ENCODE measurements around the gene KCTD3.

Gene KCTD3

DNA sequence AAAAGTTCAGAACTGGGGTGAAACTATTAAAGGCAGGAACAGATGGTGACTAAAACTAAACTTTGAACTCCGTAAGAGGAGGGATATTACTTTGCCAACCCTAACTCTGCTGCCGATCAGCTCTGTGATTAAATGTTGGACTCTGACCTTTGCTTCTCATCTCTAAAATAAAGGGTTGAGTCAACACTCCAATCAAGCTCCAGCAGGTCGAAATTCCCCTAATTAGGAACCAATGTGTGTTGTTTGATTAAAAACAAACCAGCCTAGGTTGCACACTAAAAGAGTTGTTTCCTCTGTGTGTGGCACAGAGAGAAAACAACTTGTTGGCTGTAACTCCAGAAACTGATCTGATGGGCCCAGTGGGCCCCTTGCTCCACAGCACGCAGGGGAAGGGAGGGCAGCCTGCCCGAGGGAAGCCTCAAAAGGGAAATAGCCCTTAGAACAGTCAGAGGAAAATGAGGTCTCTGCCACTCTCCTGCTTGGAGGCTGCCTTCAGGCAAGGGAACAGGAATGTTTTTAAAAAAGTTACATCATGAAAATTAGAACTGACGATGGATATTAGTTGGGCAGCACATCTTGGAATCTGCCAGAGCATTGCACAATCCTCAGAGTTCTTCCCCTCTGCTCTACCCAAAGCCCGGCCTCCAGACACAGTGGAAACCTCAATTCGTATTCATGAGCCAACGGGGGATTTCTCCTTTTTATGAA lies 69.3 kb downstream of the KCTD3 start:
- Histone ChIP-seq H4K91ac (ENCODE audit: low read length) (no peak overlapping the region), H3K9ac (ENCODE audit: low read length) (peak overlapping the region; percentile 85), H3K4me1 (ENCODE audit: control insufficient read depth, insufficient read depth, low read depth, low read length) (peaks cover 4% of the 10 kb centered on the region), H3K36me3 (ENCODE audit: control insufficient read depth in 1 of 2, insufficient read depth in 2 of 2, low read depth in 1 of 2, low read length in 2 of 2) (no peaks in the 10 kb centered on the region), H4K8ac (ENCODE audit: low read length) (no peak overlapping the region), H2BK5ac (ENCODE audit: low read depth, low read length, poor library complexity, severe bottlenecking) (no peak overlapping the region), H2BK15ac (ENCODE audit: low read depth, poor library complexity, severe bottlenecking) (no peak overlapping the region), H3K23ac (ENCODE audit: low read length in 2 of 2) (no peak overlapping the region), H3K79me1 (replicated peaks; ENCODE audit: low read length, poor library complexity, severe bottlenecking) (no peaks in the 10 kb centered on the region), H2BK120ac (ENCODE audit: low read depth, low read length) (no peak overlapping the region), H3K4me2 (ENCODE audit: low read length, poor library complexity, severe bottlenecking) (no peak overlapping the region), H3K18ac (ENCODE audit: low read depth in 1 of 2, low read length in 2 of 2) (no peak overlapping the region), H3K27ac (ENCODE audit: low read length, poor library complexity, severe bottlenecking) (no peak overlapping the region), H3K9me3 (ENCODE audit: control insufficient read depth, low read length) (no peaks in the 10 kb centered on the region), H2BK12ac (ENCODE audit: low read length in 2 of 2) (no peak overlapping the region), H3K4ac (ENCODE audit: low read depth in 1 of 2, low read length in 2 of 2) (no peak overlapping the region), H2AK5ac (ENCODE audit: low read length, severe bottlenecking) (no peak overlapping the region), H3K4me3 (ENCODE audit: insufficient read depth in 1 of 2, low read depth in 1 of 2, low read length in 2 of 2) (peak overlapping the region in 1 of 2 experiments; percentile 70), H3K27me3 (ENCODE audit: control insufficient read depth in 1 of 2, insufficient read depth in 1 of 2, low read length in 2 of 2) (no peaks in the 10 kb centered on the region), H3K14ac (ENCODE audit: low read length in 2 of 2) (no peak overlapping the region), H2AFZ (ENCODE audit: low read depth, low read length) (no peak overlapping the region)
- DNase-seq, result no peak
- WGBS, result 87% methylated on average over 8 of the region's 9 CpGs

DNA sequence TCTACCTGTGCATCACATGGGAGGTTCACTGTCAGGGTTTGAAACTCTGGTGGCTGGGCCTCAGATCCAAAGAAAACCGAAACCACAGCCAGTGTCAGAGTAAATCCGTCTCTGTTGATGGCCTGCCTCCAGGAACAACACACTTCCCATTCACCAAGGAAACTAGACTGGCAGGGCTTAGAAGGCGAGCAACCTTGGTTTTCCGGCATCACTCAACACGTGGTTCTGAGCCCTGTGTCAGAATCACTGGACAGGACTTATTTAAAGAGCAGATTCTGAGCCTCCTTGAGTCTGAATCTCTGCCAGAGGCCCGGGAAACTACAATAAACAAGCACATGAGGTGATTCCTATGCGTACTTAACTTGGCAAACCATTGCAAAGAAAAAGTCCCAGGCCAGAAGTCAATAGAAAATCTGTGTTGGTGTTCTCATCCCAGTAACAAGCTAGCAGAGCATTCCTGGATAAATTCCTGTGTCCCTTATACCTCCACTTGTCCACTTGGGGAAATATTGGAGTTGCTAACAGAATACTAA lies 70.0 kb downstream of the KCTD3 start:
- no peaks in the 10 kb centered on the region for H3K79me1 ChIP-seq (replicated peaks; ENCODE audit: low read length, poor library complexity, severe bottlenecking)
- H3K4me3 ChIP-seq (ENCODE audit: insufficient read depth in 1 of 2, low read depth in 1 of 2, low read length in 2 of 2), result peak overlapping the region in 1 of 2 experiments; percentile 70
- 90% methylated on average over 7 of the region's 7 CpGs for WGBS

DNA sequence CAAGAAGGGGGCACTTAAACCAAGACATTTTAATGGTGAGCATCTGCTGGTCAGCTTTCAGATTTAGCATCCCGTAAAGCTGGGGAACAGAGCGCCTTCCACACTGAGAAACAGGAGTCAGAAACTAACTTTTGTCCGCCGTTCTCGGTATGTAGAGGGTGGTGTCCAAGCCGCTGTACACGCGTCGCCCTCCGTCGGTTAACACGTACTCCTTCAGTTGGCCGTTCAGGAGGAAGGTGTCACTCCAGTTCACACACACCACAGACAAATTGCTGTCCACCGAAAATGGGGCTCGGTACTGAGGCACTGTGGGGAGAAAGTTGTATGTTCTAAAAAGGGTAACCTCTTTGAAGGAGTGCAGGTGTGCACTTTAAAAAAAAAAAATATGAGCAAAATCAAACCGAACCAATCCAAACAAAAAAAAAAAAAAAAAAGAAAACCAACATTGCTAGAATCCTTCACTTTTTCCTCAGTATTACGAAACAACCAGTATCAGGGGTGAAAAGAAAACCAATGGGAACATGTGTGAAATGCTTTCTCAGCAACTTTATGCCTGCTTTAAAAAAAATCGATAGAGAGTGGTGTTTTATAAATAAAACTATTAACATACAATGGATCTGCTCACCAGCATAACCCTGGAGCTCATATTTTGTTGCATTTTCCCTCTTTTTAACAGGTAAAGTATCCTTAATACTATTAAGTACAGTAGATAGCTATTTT lies 73.5 kb downstream of the KCTD3 start:
- 98% methylated on average over 12 of the region's 18 CpGs for WGBS
- no peak overlapping the region for H3K27ac ChIP-seq (ENCODE audit: low read length, poor library complexity, severe bottlenecking)
- no peak overlapping the region for H3K4ac ChIP-seq (ENCODE audit: low read depth in 1 of 2, low read length in 2 of 2)
- H3K27me3 ChIP-seq (ENCODE audit: control insufficient read depth in 1 of 2, insufficient read depth in 1 of 2, low read length in 2 of 2), result no peaks in the 10 kb centered on the region
- H4K8ac ChIP-seq (ENCODE audit: low read length), result no peak overlapping the region
- no peaks in the 10 kb centered on the region for H3K36me3 ChIP-seq (ENCODE audit: control insufficient read depth in 1 of 2, insufficient read depth in 2 of 2, low read depth in 1 of 2, low read length in 2 of 2)
- H2AFZ ChIP-seq (ENCODE audit: low read depth, low read length), result no peak overlapping the region
- H3K4me2 ChIP-seq (ENCODE audit: low read length, poor library complexity, severe bottlenecking), result no peak overlapping the region
- no peak overlapping the region for H3K23ac ChIP-seq (ENCODE audit: low read length in 2 of 2)
- H3K14ac ChIP-seq (ENCODE audit: low read length in 2 of 2), result no peak overlapping the region
- no peaks in the 10 kb centered on the region for H3K4me1 ChIP-seq (ENCODE audit: control insufficient read depth, insufficient read depth, low read depth, low read length)
- no peak overlapping the region for H2BK120ac ChIP-seq (ENCODE audit: low read depth, low read length)
- H3K9me3 ChIP-seq (ENCODE audit: control insufficient read depth, low read length), result no peaks in the 10 kb centered on the region
- no peak overlapping the region for H2BK12ac ChIP-seq (ENCODE audit: low read length in 2 of 2)
- no peak overlapping the region for H2BK5ac ChIP-seq (ENCODE audit: low read depth, low read length, poor library complexity, severe bottlenecking)
- H2BK15ac ChIP-seq (ENCODE audit: low read depth, poor library complexity, severe bottlenecking), result no peak overlapping the region
- no peak overlapping the region for H4K91ac ChIP-seq (ENCODE audit: low read length)
- no peak overlapping the region for H3K18ac ChIP-seq (ENCODE audit: low read depth in 1 of 2, low read length in 2 of 2)
- no peak overlapping the region for H3K4me3 ChIP-seq (ENCODE audit: insufficient read depth in 1 of 2, low read depth in 1 of 2, low read length in 2 of 2)
- no peak for DNase-seq
- H3K9ac ChIP-seq (ENCODE audit: low read length), result no peak overlapping the region
- no peak overlapping the region for H2AK5ac ChIP-seq (ENCODE audit: low read length, severe bottlenecking)
- no peaks in the 10 kb centered on the region for H3K79me1 ChIP-seq (replicated peaks; ENCODE audit: low read length, poor library complexity, severe bottlenecking)

More for the DNA sequence above, 70.0 kb downstream of the KCTD3 start:
- Histone ChIP-seq H3K36me3 (ENCODE audit: control insufficient read depth in 1 of 2, insufficient read depth in 2 of 2, low read depth in 1 of 2, low read length in 2 of 2) (no peaks in the 10 kb centered on the region), H3K27ac (ENCODE audit: low read length, poor library complexity, severe bottlenecking) (no peak overlapping the region), H2AFZ (ENCODE audit: low read depth, low read length) (no peak overlapping the region), H3K23ac (ENCODE audit: low read length in 2 of 2) (no peak overlapping the region), H4K8ac (ENCODE audit: low read length) (no peak overlapping the region), H2BK5ac (ENCODE audit: low read depth, low read length, poor library complexity, severe bottlenecking) (no peak overlapping the region), H3K4ac (ENCODE audit: low read depth in 1 of 2, low read length in 2 of 2) (no peak overlapping the region), H3K18ac (ENCODE audit: low read depth in 1 of 2, low read length in 2 of 2) (no peak overlapping the region), H3K4me1 (ENCODE audit: control insufficient read depth, insufficient read depth, low read depth, low read length) (no peaks in the 10 kb centered on the region), H3K4me2 (ENCODE audit: low read length, poor library complexity, severe bottlenecking) (no peak overlapping the region), H4K91ac (ENCODE audit: low read length) (no peak overlapping the region), H3K9me3 (ENCODE audit: control insufficient read depth, low read length) (no peaks in the 10 kb centered on the region), H3K14ac (ENCODE audit: low read length in 2 of 2) (no peak overlapping the region), H2BK120ac (ENCODE audit: low read depth, low read length) (no peak overlapping the region), H2AK5ac (ENCODE audit: low read length, severe bottlenecking) (no peak overlapping the region), H2BK12ac (ENCODE audit: low read length in 2 of 2) (no peak overlapping the region), H2BK15ac (ENCODE audit: low read depth, poor library complexity, severe bottlenecking) (no peak overlapping the region), H3K9ac (ENCODE audit: low read length) (peak overlapping the region; percentile 85), H3K27me3 (ENCODE audit: control insufficient read depth in 1 of 2, insufficient read depth in 1 of 2, low read length in 2 of 2) (no peaks in the 10 kb centered on the region)
- peak; percentile 1 for DNase-seq

DNA sequence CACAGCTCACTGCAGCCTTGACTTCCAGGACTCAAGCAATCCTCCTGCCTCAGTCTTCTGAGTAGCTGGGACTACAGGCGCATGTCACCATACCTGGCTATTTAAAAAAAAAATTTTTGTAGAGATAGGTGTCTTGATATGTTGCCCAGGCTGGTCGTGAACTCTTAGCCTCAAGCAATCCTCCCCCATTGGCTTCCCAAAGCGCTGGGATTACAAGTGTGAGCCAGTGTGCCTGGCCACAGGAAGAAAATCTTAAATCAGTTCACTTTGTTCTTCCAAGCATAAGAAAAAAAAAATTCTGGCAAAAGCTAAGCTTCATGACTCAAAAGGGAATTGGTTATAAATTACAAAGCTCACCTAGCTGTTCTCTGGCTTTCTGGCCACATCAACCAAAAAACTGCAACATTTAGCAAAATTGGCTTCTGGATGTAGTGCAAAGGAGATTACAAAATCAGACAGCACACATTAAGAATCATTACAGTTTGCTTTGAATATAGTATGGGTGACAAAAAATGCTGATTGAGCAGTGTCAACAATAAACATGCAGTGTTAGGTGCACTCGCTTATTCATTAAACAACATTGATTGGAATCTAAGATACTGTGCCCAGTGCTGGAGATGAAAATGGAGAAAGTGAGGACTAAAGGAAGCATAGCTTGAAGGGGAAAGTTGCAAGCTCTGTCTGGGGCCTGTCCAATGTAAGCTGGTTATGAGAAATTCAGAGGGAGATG lies 76.7 kb downstream of the KCTD3 start:
- Histone ChIP-seq H2BK12ac (ENCODE audit: low read length in 2 of 2) (no peak overlapping the region), H3K27me3 (ENCODE audit: control insufficient read depth in 1 of 2, insufficient read depth in 1 of 2, low read length in 2 of 2) (no peaks in the 10 kb centered on the region), H3K14ac (ENCODE audit: low read length in 2 of 2) (no peak overlapping the region), H2AK5ac (ENCODE audit: low read length, severe bottlenecking) (no peak overlapping the region), H3K79me1 (replicated peaks; ENCODE audit: low read length, poor library complexity, severe bottlenecking) (no peaks in the 10 kb centered on the region), H2BK15ac (ENCODE audit: low read depth, poor library complexity, severe bottlenecking) (no peak overlapping the region), H3K9ac (ENCODE audit: low read length) (no peak overlapping the region), H3K4ac (ENCODE audit: low read depth in 1 of 2, low read length in 2 of 2) (no peak overlapping the region), H3K9me3 (ENCODE audit: control insufficient read depth, low read length) (no peaks in the 10 kb centered on the region), H2AFZ (ENCODE audit: low read depth, low read length) (no peak overlapping the region), H4K8ac (ENCODE audit: low read length) (no peak overlapping the region), H2BK120ac (ENCODE audit: low read depth, low read length) (no peak overlapping the region), H4K91ac (ENCODE audit: low read length) (no peak overlapping the region), H2BK5ac (ENCODE audit: low read depth, low read length, poor library complexity, severe bottlenecking) (no peak overlapping the region), H3K4me1 (ENCODE audit: control insufficient read depth, insufficient read depth, low read depth, low read length) (no peaks in the 10 kb centered on the region), H3K4me2 (ENCODE audit: low read length, poor library complexity, severe bottlenecking) (no peak overlapping the region), H3K23ac (ENCODE audit: low read length in 2 of 2) (no peak overlapping the region), H3K18ac (ENCODE audit: low read depth in 1 of 2, low read length in 2 of 2) (no peak overlapping the region), H3K4me3 (ENCODE audit: insufficient read depth in 1 of 2, low read depth in 1 of 2, low read length in 2 of 2) (no peak overlapping the region), H3K27ac (ENCODE audit: low read length, poor library complexity, severe bottlenecking) (no peak overlapping the region), H3K36me3 (ENCODE audit: control insufficient read depth in 1 of 2, insufficient read depth in 2 of 2, low read depth in 1 of 2, low read length in 2 of 2) (no peaks in the 10 kb centered on the region)
- DNase-seq, result no peak
- 87% methylated on average over 4 of the region's 4 CpGs for WGBS

All from mesenchymal stem cell (in vitro differentiated cells and primary cell).